ENCODE measurements around the gene AP3B2. TPM values are rescaled to one million over a fixed set of nuclear protein-coding genes. Genes with fewer than 3 reads are reported as not detected.

AP3B2 gene
- total and polyA plus RNA-seq, 2 of the 4 experiments (the other 2 are of a cell fraction) = 0.14 TPM; not detected in 1

GRCh38 chr15:82642656-82643055, 67.0 kb downstream of the AP3B2 start:
- no CpG with 5 or more reads among the region's 3 CpGs for WGBS, 2 experiments (ENCODE audit: extremely low coverage in 2 of 2, insufficient read length in 1 of 2)
- Histone ChIP-seq H3K4me1 (ENCODE audit: control insufficient read depth, insufficient read depth, low read length) (no peaks in the 10 kb centered on the region), H4K8ac (ENCODE audit: low read depth in 2 of 2, low read length in 2 of 2) (no peak overlapping the region), H3K14ac (replicated peaks; ENCODE audit: low read depth, low read length) (no peak overlapping the region), H4K5ac (ENCODE audit: low read depth, low read length) (no peak overlapping the region), H3K23ac (ENCODE audit: low read depth, low read length) (no peak overlapping the region), H2BK15ac (ENCODE audit: low read depth, low read length) (no peak overlapping the region), H2BK120ac (ENCODE audit: low read depth, low read length) (no peak overlapping the region), H3K9ac (ENCODE audit: low read depth, low read length) (no peak overlapping the region), H3K9me3 (ENCODE audit: control insufficient read depth, insufficient read depth, low read length) (peaks cover 2% of the 10 kb centered on the region; the same call in 1 of the 2 replicates), H3K9me1 (ENCODE audit: insufficient read depth, low read length) (no peaks in the 10 kb centered on the region), H2AK5ac (ENCODE audit: low read depth, low read length) (no peak overlapping the region), H2AK9ac (replicated peaks; ENCODE audit: low read depth, low read length, poor library complexity) (no peak overlapping the region), H3K79me1 (ENCODE audit: low read depth in 1 of 2, low read length in 2 of 2) (no peaks in the 10 kb centered on the region), H3K27ac (ENCODE audit: insufficient read depth, low read length) (no peak overlapping the region), H3K4me2 (ENCODE audit: low read depth, low read length) (no peak overlapping the region), H2BK20ac (ENCODE audit: low read depth, low read length) (no peak overlapping the region), H2AFZ (replicated peaks; ENCODE audit: low read length, poor library complexity) (no peak overlapping the region), H3K18ac (ENCODE audit: low read depth, low read length) (no peak overlapping the region), H3K27me3 (ENCODE audit: control insufficient read depth, insufficient read depth, low read length) (peaks cover 39% of the 10 kb centered on the region), H3K36me3 (ENCODE audit: control insufficient read depth, insufficient read depth, low read length) (no peaks in the 10 kb centered on the region), H4K91ac (ENCODE audit: insufficient read depth, low read depth, low read length) (no peak overlapping the region), H3K56ac (ENCODE audit: extremely low read depth, insufficient read depth, low read length) (no peak overlapping the region), H3K4ac (ENCODE audit: low read depth, low read length) (no peak overlapping the region), H2BK5ac (ENCODE audit: low read depth, low read length, poor library complexity, severe bottlenecking) (no peak overlapping the region), H4K20me1 (ENCODE audit: insufficient read depth, low read length) (no peaks in the 10 kb centered on the region), H3K4me3 (ENCODE audit: insufficient read depth, low read depth, low read length) (no peak overlapping the region)
- POLR2A ChIA-PET (ENCODE audit: unreplicated experiment) = interaction anchor here (0.6 kb wide), 1 partner anchor 20 kb away, joined by 4 read pairs; no protein-coding TSS in a partner anchor
- BruUV-seq (replicated peaks) = no TSS peak
- dilution Hi-C loops (cut with HindIII; ENCODE audit: low sequenced_read_pairs, unreplicated experiment) = no loop called here
- no peak for TF ChIP-seq MXI1 (IDR thresholded peaks at IDR 0.05; ENCODE audit: borderline replicate concordance, low read depth, low read length)
- TF ChIP-seq CEBPB (IDR thresholded peaks at IDR 0.05; ENCODE audit: low read depth, low read length) = no peak
- no peak for TF ChIP-seq SMC3 (IDR thresholded peaks at IDR 0.05; ENCODE audit: low read depth, low read length)
- TF ChIP-seq, protein P1, sequence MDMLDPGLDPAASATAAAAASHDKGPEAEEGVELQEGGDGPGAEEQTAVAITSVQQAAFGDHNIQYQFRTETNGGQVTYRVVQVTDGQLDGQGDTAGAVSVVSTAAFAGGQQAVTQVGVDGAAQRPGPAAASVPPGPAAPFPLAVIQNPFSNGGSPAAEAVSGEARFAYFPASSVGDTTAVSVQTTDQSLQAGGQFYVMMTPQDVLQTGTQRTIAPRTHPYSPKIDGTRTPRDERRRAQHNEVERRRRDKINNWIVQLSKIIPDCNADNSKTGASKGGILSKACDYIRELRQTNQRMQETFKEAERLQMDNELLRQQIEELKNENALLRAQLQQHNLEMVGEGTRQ (IDR thresholded peaks at IDR 0.05; ENCODE audit: low read depth, low read length) = no peak
- TF ChIP-seq ELK1 (IDR thresholded peaks at IDR 0.05; ENCODE audit: borderline replicate concordance, low read depth, low read length) = no peak
- no peak for TF ChIP-seq MAFK (IDR thresholded peaks at IDR 0.05; ENCODE audit: low read depth, low read length)
- no peak for TF ChIP-seq RAD21 (IDR thresholded peaks at IDR 0.05; ENCODE audit: low read length)
- TF ChIP-seq, protein P2, sequence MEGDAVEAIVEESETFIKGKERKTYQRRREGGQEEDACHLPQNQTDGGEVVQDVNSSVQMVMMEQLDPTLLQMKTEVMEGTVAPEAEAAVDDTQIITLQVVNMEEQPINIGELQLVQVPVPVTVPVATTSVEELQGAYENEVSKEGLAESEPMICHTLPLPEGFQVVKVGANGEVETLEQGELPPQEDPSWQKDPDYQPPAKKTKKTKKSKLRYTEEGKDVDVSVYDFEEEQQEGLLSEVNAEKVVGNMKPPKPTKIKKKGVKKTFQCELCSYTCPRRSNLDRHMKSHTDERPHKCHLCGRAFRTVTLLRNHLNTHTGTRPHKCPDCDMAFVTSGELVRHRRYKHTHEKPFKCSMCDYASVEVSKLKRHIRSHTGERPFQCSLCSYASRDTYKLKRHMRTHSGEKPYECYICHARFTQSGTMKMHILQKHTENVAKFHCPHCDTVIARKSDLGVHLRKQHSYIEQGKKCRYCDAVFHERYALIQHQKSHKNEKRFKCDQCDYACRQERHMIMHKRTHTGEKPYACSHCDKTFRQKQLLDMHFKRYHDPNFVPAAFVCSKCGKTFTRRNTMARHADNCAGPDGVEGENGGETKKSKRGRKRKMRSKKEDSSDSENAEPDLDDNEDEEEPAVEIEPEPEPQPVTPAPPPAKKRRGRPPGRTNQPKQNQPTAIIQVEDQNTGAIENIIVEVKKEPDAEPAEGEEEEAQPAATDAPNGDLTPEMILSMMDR (conservative IDR thresholded peaks at IDR 0.05; ENCODE audit: low read depth, low read length) = no peak
- no peak for TF ChIP-seq RCOR1 (IDR thresholded peaks at IDR 0.05; ENCODE audit: insufficient replicate concordance, low read length)
- no peak for TF ChIP-seq FOS (IDR thresholded peaks at IDR 0.05; ENCODE audit: low read depth, low read length)
- no peak for TF ChIP-seq CHD1 (IDR thresholded peaks at IDR 0.05; ENCODE audit: low read depth, low read length)
- TF ChIP-seq MAZ (IDR thresholded peaks at IDR 0.05; ENCODE audit: borderline replicate concordance, low read depth, low read length) = no peak
- no peak for TF ChIP-seq BHLHE40 (IDR thresholded peaks at IDR 0.05; ENCODE audit: low read depth, low read length)
- TF ChIP-seq POLR2A (IDR thresholded peaks at IDR 0.05; ENCODE audit: low read depth, low read length) = no peak
- TF ChIP-seq NFE2L2 (IDR thresholded peaks at IDR 0.05; ENCODE audit: low read depth, low read length) = no peak
- no peak for TF ChIP-seq RFX5 (IDR thresholded peaks at IDR 0.05; ENCODE audit: low read depth, low read length)
- intact Hi-C loops (cut with micrococcal nuclease) = loop anchor here (10.0 kb wide), 1 partner anchor 362 kb away; no protein-coding TSS in a partner anchor
- DNase-seq (no peak), ATAC-seq (ENCODE audit: low read depth) (no peak)
- CTCF ChIA-PET = no interaction called here
- in situ Hi-C loops (cut with MboI; ENCODE audit: low sequenced_read_pairs) = no loop called here

Data from IMR-90 (cell line).